GM18526 (cell line): ENCODE measurements around the gene KRTAP10-1.
"Not testable (repeated sequence)": the region's sequence is repeated elsewhere in the genome, so short reads cannot be mapped to it uniquely, and the experiment has no call there.

Experiments used
- POLR2A ChIP-seq: IDR thresholded peaks from 3 replicates; pipeline ENCODE4 v1.6.1; 2011; ENCODE audit not compliant: insufficient read length; ENCODE audit errors: extremely low read depth

Gene KRTAP10-1

GRCh38 chr21:44539991-44540666 lies at the start of gene KRTAP10-1:
KRTAP10-1 (minus strand) TSS chr21:44540195; CDS start chr21:44540150, 45 bp downstream.
- TF ChIP-seq POLR2A: no peak

GRCh38 chr21:44589094-44589493 lies 49.1 kb upstream of the KRTAP10-1 start:
- no peak for TF ChIP-seq POLR2A

GRCh38 chr21:44585892-44586291 lies 45.9 kb upstream of the KRTAP10-1 start:
- TF ChIP-seq POLR2A: no peak

GRCh38 chr21:44583800-44584147 lies 43.8 kb upstream of the KRTAP10-1 start:
- TF ChIP-seq POLR2A: no peak

GRCh38 chr21:44583089-44583799 lies 43.2 kb upstream of the KRTAP10-1 start:
- no peak for TF ChIP-seq POLR2A

GRCh38 chr21:44582055-44582454 lies 42.1 kb upstream of the KRTAP10-1 start:
- TF ChIP-seq POLR2A: no peak

GRCh38 chr21:44581158-44581557 lies 41.2 kb upstream of the KRTAP10-1 start:
- TF ChIP-seq POLR2A: no peak

- not testable (repeated sequence) for TF ChIP-seq POLR2A
Measured at GRCh38 chr21:44580231-44580821, 40.3 kb upstream of the KRTAP10-1 start, which contains the start of gene KRTAP10-5. KRTAP10-5 (minus strand) TSS chr21:44580604; CDS start chr21:44580578, 26 bp downstream.

- TF ChIP-seq POLR2A: no peak
Measured at GRCh38 chr21:44579833-44580144, 39.8 kb upstream of the KRTAP10-1 start.

- no peak for TF ChIP-seq POLR2A
Measured at GRCh38 chr21:44579056-44579832, 39.2 kb upstream of the KRTAP10-1 start.

- no peak for TF ChIP-seq POLR2A
Measured at GRCh38 chr21:44578371-44579055, 38.5 kb upstream of the KRTAP10-1 start.

- no peak for TF ChIP-seq POLR2A
Measured at GRCh38 chr21:44576025-44576420, 36.0 kb upstream of the KRTAP10-1 start.

GRCh38 chr21:44575307-44576024 lies 35.5 kb upstream of the KRTAP10-1 start:
- no peak for TF ChIP-seq POLR2A
